GM23338 (cell line): Measurements from ENCODE around the gene SNU13. TPM values are rescaled to one million over a fixed set of nuclear protein-coding genes. Genes with fewer than 3 reads are reported as not detected.

Experiments used
- ATAC-seq: fragments of 200-7000 bp; cut with Tn5 transposase; 3 replicates; pipeline ENCODE4 v1.9.1; 2020
- DNase-seq: peaks from one replicate; pipeline ENCODE4 v3.0.0-alpha.2; 2015; ENCODE audit warnings: low spot score
- H2AFZ ChIP-seq: fragments of 200-600 bp; sonication (generic); 2 replicates; pipeline ENCODE4 v1.8.0; 2016; ENCODE audit warnings: antibody characterized with exemption, mild to moderate bottlenecking, moderate library complexity
- H3F3A ChIP-seq: fragments of 200-600 bp; sonication (generic); replicated peaks from 2 replicates; pipeline ENCODE4 v1.8.0; 2017; ENCODE audit warnings: antibody characterized with exemption, mixed run types, low read depth
- H3K27ac ChIP-seq: fragments of 200-600 bp; sonication (generic); 2 replicates; pipeline ENCODE4 v1.6.1; 2016; ENCODE audit warnings: low read depth
- H3K27me3 ChIP-seq: fragments of 200-600 bp; sonication (generic); 2 replicates; pipeline ENCODE4 v1.8.0; 2016; ENCODE audit warnings: mild to moderate bottlenecking, mixed run types, moderate library complexity; ENCODE audit not compliant: insufficient read depth
- H3K36me3 ChIP-seq: fragments of 200-600 bp; sonication (generic); 2 replicates; pipeline ENCODE4 v1.8.0; 2016; ENCODE audit warnings: mild to moderate bottlenecking; ENCODE audit not compliant: insufficient read depth
- H3K4me1 ChIP-seq: fragments of 200-600 bp; sonication (generic); 2 replicates; pipeline ENCODE4 v1.8.0; 2016; ENCODE audit warnings: mild to moderate bottlenecking, moderate library complexity; ENCODE audit not compliant: insufficient read depth
- H3K4me2 ChIP-seq: fragments of 200-600 bp; sonication (generic); 2 replicates; pipeline ENCODE4 v1.7.1; 2017; ENCODE audit warnings: mixed run types
- H3K4me3 ChIP-seq: fragments of 200-600 bp; sonication (generic); 2 replicates; pipeline ENCODE4 v1.6.1; 2016; ENCODE audit warnings: mixed run types
- H3K79me2 ChIP-seq: fragments of 200-600 bp; sonication (generic); replicated peaks from 2 replicates; pipeline ENCODE4 v1.8.0; 2017; ENCODE audit warnings: mild to moderate bottlenecking; ENCODE audit not compliant: insufficient read depth
- H3K9me2 ChIP-seq: fragments of 200-600 bp; sonication (generic); 2 replicates; pipeline ENCODE4 v1.8.0; 2017; ENCODE audit not compliant: insufficient read depth
- H4K20me1 ChIP-seq: fragments of 200-600 bp; sonication (generic); replicated peaks from 2 replicates; pipeline ENCODE4 v1.8.0; 2017; ENCODE audit warnings: mild to moderate bottlenecking; ENCODE audit not compliant: insufficient read depth
- H3K27ac Mint-ChIP-seq: 2 replicates; pipeline ENCODE4 v1.8.0; 2020; ENCODE audit warnings: inconsistent platforms, mild to moderate bottlenecking, moderate library complexity, mixed read lengths
- H3K27me3 Mint-ChIP-seq: 3 replicates; pipeline ENCODE4 v1.8.0; 2022; ENCODE audit warnings: low read depth, mild to moderate bottlenecking, moderate library complexity, mixed read lengths, inconsistent platforms; ENCODE audit not compliant: insufficient read depth, poor library complexity
- H3K36me3 Mint-ChIP-seq: 3 replicates; pipeline ENCODE4 v1.8.0; 2021; ENCODE audit warnings: low read depth, mild to moderate bottlenecking, inconsistent platforms, moderate library complexity, mixed read lengths
- H3K4me1 Mint-ChIP-seq: 3 replicates; pipeline ENCODE4 v1.8.0; 2020; ENCODE audit warnings: mild to moderate bottlenecking, inconsistent platforms, mixed read lengths
- H3K4me3 Mint-ChIP-seq: 3 replicates; pipeline ENCODE4 v1.8.0; 2021; ENCODE audit warnings: moderate library complexity, mild to moderate bottlenecking, inconsistent platforms, mixed read lengths
- H3K9me3 Mint-ChIP-seq: 3 replicates; pipeline ENCODE4 v1.8.0; 2020; ENCODE audit warnings: moderate library complexity, mild to moderate bottlenecking, inconsistent platforms, mixed read lengths
- CREB1 ChIP-seq: fragments of 250-450 bp; sonication (Bioruptor Pico); IDR thresholded peaks from 2 replicates; pipeline ENCODE4 v1.5.0; 2020; ENCODE audit warnings: low read depth, mild to moderate bottlenecking, moderate library complexity
- CTCF ChIP-seq, 2 experiments: fragments of 200-600 bp in 1 of 2; sonication (generic) in 1 of 2; conservative IDR thresholded peaks; 2 replicates each; pipeline versions ENCODE4 v1.5.1 to v1.6.1; 2016 to 2017; ENCODE audit warnings: antibody characterized with exemption in 2 of 2, low read depth in 2 of 2, mild to moderate bottlenecking in 2 of 2, moderate library complexity in 1 of 2
- ETS1 ChIP-seq: IDR thresholded peaks from 2 replicates; pipeline ENCODE4 v1.6.1; 2016; ENCODE audit warnings: antibody characterized with exemption
- EZH2 ChIP-seq: fragments of 200-600 bp; sonication (generic); IDR thresholded peaks from one replicate; pipeline ENCODE4 v1.8.0; 2017; ENCODE audit warnings: antibody characterized with exemption, mild to moderate bottlenecking, low read depth; ENCODE audit not compliant: unreplicated experiment
- EZH2phosphoT487 ChIP-seq: fragments of 200-600 bp; sonication (generic); IDR thresholded peaks from one replicate; pipeline ENCODE4 v1.8.1; 2018; ENCODE audit warnings: antibody characterized with exemption; ENCODE audit not compliant: unreplicated experiment
- JUNB ChIP-seq: IDR thresholded peaks from one replicate; pipeline ENCODE4 v1.6.1; 2016; ENCODE audit warnings: antibody characterized with exemption; ENCODE audit not compliant: unreplicated experiment
- NANOG ChIP-seq: IDR thresholded peaks from 2 replicates; pipeline ENCODE4 v1.6.1; 2016; ENCODE audit warnings: antibody characterized with exemption, borderline replicate concordance
- POLR2AphosphoS5 ChIP-seq: IDR thresholded peaks from 2 replicates; pipeline ENCODE4 v1.6.1; 2016; ENCODE audit warnings: antibody characterized with exemption, low read depth
- REST ChIP-seq: IDR thresholded peaks from one replicate; pipeline ENCODE4 v1.6.1; 2018; ENCODE audit warnings: antibody characterized with exemption; ENCODE audit not compliant: unreplicated experiment
- ZNF114 ChIP-seq: fragments of 250-450 bp; sonication (Bioruptor Pico); IDR thresholded peaks from 2 replicates; pipeline ENCODE4 v1.5.0; 2020; ENCODE audit warnings: mild to moderate bottlenecking, moderate library complexity
- ZNF331 ChIP-seq: fragments of 250-450 bp; sonication (Bioruptor Pico); IDR thresholded peaks from 2 replicates; pipeline ENCODE4 v1.5.0; 2020; ENCODE audit warnings: low read depth, mild to moderate bottlenecking, moderate library complexity
- ZNF462 ChIP-seq: fragments of 250-450 bp; sonication (Bioruptor Pico); IDR thresholded peaks from 2 replicates; pipeline ENCODE4 v1.5.0; 2020; ENCODE audit warnings: mild to moderate bottlenecking, moderate library complexity
- polyA plus RNA-seq: library from polyadenylated mRNA; unstranded; fragments of >200 nt; fragmentation: Nextera tagmentation; extraction: Ambion mirVana; gene quantifications from 2 replicates; pipeline ENCODE4 v1.2.1, GENCODE V29; 2016
- total RNA-seq: library from RNA; depleted of rRNA; stranded (reverse); fragments of >200 nt; shearing (Covaris generic); gene quantifications from 2 replicates; pipeline ENCODE4 v1.2.3, GENCODE V29; 2014

SNU13 gene
- total and polyA plus RNA-seq, 2 experiments from 2014 or later = 163 to 464 TPM

- TF ChIP-seq POLR2AphosphoS5 (no peak), ETS1 (no peak)
Measured at GRCh38 chr22:41695211-41695610, 6.5 kb upstream of the SNU13 start (continued).

- H3K9me3 Mint-ChIP-seq = no peaks in the 10 kb centered on the region; the same call in 2 of the 3 replicates
- no peaks in the 10 kb centered on the region for H3K27me3 ChIP-seq
- peaks cover 6% of the 10 kb centered on the region; the same call in 1 of the 3 replicates for H3K4me1 Mint-ChIP-seq
Measured at GRCh38 chr22:41690476-41690875, 1.8 kb upstream of the SNU13 start.

More at GRCh38 chr22:41690476-41690875, 1.8 kb upstream of the SNU13 start:
- H3K36me3 ChIP-seq = no peaks in the 10 kb centered on the region
- DNase-seq = no peak
- Mint-ChIP-seq H3K36me3 (no peaks in the 10 kb centered on the region), H3K4me3 (no peak overlapping the region), H3K27ac (no peak overlapping the region), H3K27me3 (peaks cover 7% of the 10 kb centered on the region)
- no peak overlapping the region for H3K27ac ChIP-seq
- H4K20me1 ChIP-seq = peaks cover 16% of the 10 kb centered on the region
- H3K4me3 ChIP-seq = no peak overlapping the region
- peaks cover 4% of the 10 kb centered on the region; the same call in 1 of the 2 replicates for H3K4me1 ChIP-seq
- H3K9me2 ChIP-seq = no peaks in the 10 kb centered on the region
- TF ChIP-seq EZH2 = no peak
- TF ChIP-seq CREB1 (CRISPR knock-in tag) = no peak
- TF ChIP-seq ZNF462 = no peak
- no peak for TF ChIP-seq ZNF331 (CRISPR knock-in tag)
- TF ChIP-seq REST = no peak
- no peak for TF ChIP-seq ETS1
- TF ChIP-seq JUNB = no peak
- no peak for TF ChIP-seq NANOG
- TF ChIP-seq ZNF114 = no peak
- TF ChIP-seq CTCF (conservative IDR thresholded peaks at IDR 0.05; ENCODE audit: low read depth in 2 of 2) = no peak
- TF ChIP-seq POLR2AphosphoS5 = no peak
- no peak for TF ChIP-seq EZH2phosphoT487
- peaks cover 8% of the 10 kb centered on the region; the same call in 1 of the 2 replicates for H3F3A ChIP-seq
- no peak overlapping the region for H3K4me2 ChIP-seq
- no peak overlapping the region for H2AFZ ChIP-seq
- ATAC-seq = no peak
- peaks cover 30% of the 10 kb centered on the region for H3K79me2 ChIP-seq
